ENCODE data around the gene KLRG1.

DNA sequence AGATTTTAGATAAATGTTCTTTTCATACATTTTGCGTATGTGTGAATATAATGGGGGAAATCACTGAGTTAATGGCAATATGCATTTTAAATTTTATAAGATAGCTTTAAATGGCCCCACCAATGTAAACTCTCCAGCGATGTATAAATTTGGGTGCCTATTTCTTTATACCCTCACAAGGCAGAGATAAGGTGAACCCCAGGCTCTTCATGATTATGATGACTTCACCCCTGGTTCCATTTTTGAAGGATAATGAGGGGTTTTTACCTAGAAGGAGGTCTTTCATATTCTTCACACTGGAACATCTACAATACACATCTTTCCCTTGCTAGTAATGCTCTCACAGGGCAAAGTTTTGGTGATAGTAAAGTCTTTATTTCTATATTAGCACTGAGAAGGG, 35.2 kb downstream of the KLRG1 start:
- TF ChIP-seq, protein P1, sequence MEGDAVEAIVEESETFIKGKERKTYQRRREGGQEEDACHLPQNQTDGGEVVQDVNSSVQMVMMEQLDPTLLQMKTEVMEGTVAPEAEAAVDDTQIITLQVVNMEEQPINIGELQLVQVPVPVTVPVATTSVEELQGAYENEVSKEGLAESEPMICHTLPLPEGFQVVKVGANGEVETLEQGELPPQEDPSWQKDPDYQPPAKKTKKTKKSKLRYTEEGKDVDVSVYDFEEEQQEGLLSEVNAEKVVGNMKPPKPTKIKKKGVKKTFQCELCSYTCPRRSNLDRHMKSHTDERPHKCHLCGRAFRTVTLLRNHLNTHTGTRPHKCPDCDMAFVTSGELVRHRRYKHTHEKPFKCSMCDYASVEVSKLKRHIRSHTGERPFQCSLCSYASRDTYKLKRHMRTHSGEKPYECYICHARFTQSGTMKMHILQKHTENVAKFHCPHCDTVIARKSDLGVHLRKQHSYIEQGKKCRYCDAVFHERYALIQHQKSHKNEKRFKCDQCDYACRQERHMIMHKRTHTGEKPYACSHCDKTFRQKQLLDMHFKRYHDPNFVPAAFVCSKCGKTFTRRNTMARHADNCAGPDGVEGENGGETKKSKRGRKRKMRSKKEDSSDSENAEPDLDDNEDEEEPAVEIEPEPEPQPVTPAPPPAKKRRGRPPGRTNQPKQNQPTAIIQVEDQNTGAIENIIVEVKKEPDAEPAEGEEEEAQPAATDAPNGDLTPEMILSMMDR (IDR thresholded peaks at IDR 0.05; ENCODE audit: insufficient read depth, low read length, poor library complexity, severe bottlenecking): no peak
- TF ChIP-seq EZH2phosphoT487 (conservative IDR thresholded peaks at IDR 0.05; ENCODE audit: low read length): no peak
